Measurements from ENCODE around the gene ACVRL1. TPM values are rescaled to one million over a fixed set of nuclear protein-coding genes. Genes with fewer than 3 reads are reported as not detected.

ACVRL1 gene
- total RNA-seq, 2 donors from 2014 or later: 31.1 to 34.8 TPM

- WGBS: 80% methylated on average over 8 of the region's 8 CpGs
- Histone ChIP-seq H3K27ac (no peak overlapping the region), H3K36me3 (no peaks in the 10 kb centered on the region), H3K9me3 (no peaks in the 10 kb centered on the region), H3K27me3 (replicated peaks; ENCODE audit: insufficient read depth) (peaks cover 11% of the 10 kb centered on the region), H3K4me3 (no peak overlapping the region), H3K4me1 (replicated peaks) (no peaks in the 10 kb centered on the region)
- DNase-seq (ENCODE audit: low spot score): no peak
- intact Hi-C loops (cut with DNase I): loop anchor here (5.0 kb wide), 1 partner anchor 451 kb away; the partner anchor contains the start of gene SLC4A8
- no peak for TF ChIP-seq POLR2A (IDR thresholded peaks at IDR 0.05)
- TF ChIP-seq, protein P1, sequence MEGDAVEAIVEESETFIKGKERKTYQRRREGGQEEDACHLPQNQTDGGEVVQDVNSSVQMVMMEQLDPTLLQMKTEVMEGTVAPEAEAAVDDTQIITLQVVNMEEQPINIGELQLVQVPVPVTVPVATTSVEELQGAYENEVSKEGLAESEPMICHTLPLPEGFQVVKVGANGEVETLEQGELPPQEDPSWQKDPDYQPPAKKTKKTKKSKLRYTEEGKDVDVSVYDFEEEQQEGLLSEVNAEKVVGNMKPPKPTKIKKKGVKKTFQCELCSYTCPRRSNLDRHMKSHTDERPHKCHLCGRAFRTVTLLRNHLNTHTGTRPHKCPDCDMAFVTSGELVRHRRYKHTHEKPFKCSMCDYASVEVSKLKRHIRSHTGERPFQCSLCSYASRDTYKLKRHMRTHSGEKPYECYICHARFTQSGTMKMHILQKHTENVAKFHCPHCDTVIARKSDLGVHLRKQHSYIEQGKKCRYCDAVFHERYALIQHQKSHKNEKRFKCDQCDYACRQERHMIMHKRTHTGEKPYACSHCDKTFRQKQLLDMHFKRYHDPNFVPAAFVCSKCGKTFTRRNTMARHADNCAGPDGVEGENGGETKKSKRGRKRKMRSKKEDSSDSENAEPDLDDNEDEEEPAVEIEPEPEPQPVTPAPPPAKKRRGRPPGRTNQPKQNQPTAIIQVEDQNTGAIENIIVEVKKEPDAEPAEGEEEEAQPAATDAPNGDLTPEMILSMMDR (IDR thresholded peaks at IDR 0.05): no peak
Measured at GRCh38 chr12:51873251-51873994, 33.9 kb upstream of the ACVRL1 start.

DNA sequence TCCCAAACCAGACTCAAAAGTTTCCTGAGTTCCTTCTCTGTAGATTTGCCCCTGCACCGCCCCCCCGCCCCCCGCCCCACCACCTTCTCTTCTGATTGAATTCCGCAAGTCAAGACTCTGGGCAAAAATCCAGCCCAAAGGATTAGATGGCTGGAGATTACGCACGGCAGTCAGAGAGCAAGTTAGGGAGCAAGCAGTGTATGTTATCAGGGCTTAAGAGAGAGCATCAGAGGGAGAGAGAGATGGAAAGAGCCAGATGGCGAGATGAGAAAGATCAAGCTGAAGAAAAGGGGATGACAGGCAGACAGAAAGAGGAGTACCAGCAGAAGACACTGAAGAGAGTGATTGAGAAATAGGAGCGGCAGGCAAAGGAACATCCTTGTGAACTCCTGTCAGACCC is 33.3 kb upstream of the ACVRL1 start:
- 42% methylated on average over 8 of the region's 8 CpGs for WGBS
- no peak overlapping the region for H3K27ac ChIP-seq
- no peak for DNase-seq (ENCODE audit: low spot score)
- peaks cover 11% of the 10 kb centered on the region for H3K27me3 ChIP-seq (replicated peaks; ENCODE audit: insufficient read depth)
- no peak overlapping the region for H3K4me3 ChIP-seq
- TF ChIP-seq POLR2A (IDR thresholded peaks at IDR 0.05) (no peak), POLR2AphosphoS5 (IDR thresholded peaks at IDR 0.05) (no peak)
- TF ChIP-seq, protein P1 (IDR thresholded peaks at IDR 0.05): no peak
- no peaks in the 10 kb centered on the region for H3K9me3 ChIP-seq
- intact Hi-C loops (cut with DNase I): loop anchor here (5.0 kb wide), 1 partner anchor 452 kb away; the partner anchor contains the start of gene SLC4A8
- no peaks in the 10 kb centered on the region for H3K4me1 ChIP-seq (replicated peaks)
- no peaks in the 10 kb centered on the region for H3K36me3 ChIP-seq

DNA sequence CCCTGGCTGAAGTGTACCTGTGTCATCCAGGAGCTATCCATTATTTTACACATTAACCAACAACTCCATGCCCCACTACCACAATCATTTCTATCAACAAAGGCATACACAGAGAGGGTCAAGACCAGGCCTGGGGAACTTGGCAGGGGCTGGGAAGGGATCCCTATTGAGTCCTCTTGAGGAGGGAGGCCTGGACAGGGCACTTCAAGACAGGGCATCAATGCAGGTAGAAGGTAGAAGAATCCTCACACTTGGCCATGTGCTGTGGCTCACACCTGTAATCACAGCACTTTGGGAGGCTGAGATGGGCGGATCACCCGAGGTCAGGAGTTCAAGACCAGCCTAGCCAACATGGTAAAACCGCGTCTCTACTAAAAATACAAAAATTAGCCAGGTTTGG is 32.8 kb upstream of the ACVRL1 start:
- Histone ChIP-seq H3K4me3 (no peak overlapping the region), H3K4me1 (replicated peaks) (no peaks in the 10 kb centered on the region), H3K36me3 (no peaks in the 10 kb centered on the region), H3K27ac (no peak overlapping the region), H3K27me3 (replicated peaks; ENCODE audit: insufficient read depth) (peaks cover 7% of the 10 kb centered on the region), H3K9me3 (no peaks in the 10 kb centered on the region)
- DNase-seq (ENCODE audit: low spot score): no peak
- intact Hi-C loops (cut with DNase I): loop anchor here (5.0 kb wide), 1 partner anchor 452 kb away; the partner anchor contains the start of gene SLC4A8
- 95% methylated on average over 4 of the region's 4 CpGs for WGBS
- TF ChIP-seq, protein P1 (IDR thresholded peaks at IDR 0.05): no peak
- TF ChIP-seq POLR2AphosphoS5 (IDR thresholded peaks at IDR 0.05) (no peak), POLR2A (IDR thresholded peaks at IDR 0.05) (no peak)

DNA sequence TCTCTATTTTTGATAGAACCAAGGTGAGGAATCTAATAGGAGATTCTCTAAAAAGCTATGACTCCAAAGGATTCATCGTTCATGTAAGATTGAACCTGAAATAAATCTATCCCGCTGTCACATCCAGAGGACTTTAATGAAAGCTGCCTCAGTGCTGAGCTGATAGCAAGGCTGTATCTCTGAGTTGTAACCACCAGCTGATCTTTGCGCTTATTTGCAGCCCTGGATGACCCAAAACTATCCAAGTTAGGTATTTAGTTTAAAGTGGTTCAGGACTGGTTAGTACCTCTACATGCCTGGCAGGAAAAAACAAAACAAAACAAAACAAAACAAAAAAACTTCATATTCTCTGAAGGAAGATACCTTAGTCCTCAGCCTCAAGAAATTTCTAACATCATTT is 28.2 kb upstream of the ACVRL1 start:
- Histone ChIP-seq H3K36me3 (no peaks in the 10 kb centered on the region), H3K9me3 (no peaks in the 10 kb centered on the region), H3K27ac (no peak overlapping the region), H3K4me3 (no peak overlapping the region), H3K4me1 (replicated peaks) (no peaks in the 10 kb centered on the region), H3K27me3 (replicated peaks; ENCODE audit: insufficient read depth) (no peaks in the 10 kb centered on the region)
- WGBS: 87% methylated on average over 3 of the region's 3 CpGs
- no peak for DNase-seq (ENCODE audit: low spot score)
- intact Hi-C loops (cut with DNase I): no loop called here
- no peak for TF ChIP-seq POLR2AphosphoS5 (IDR thresholded peaks at IDR 0.05)
- no peak for TF ChIP-seq POLR2A (IDR thresholded peaks at IDR 0.05)
- TF ChIP-seq, protein P1 (IDR thresholded peaks at IDR 0.05): no peak

GRCh38 chr12:51883295-51883694 is 24.0 kb upstream of the ACVRL1 start:
- no peaks in the 10 kb centered on the region for H3K36me3 ChIP-seq
- intact Hi-C loops (cut with DNase I): no loop called here
- no peak overlapping the region for H3K27ac ChIP-seq
- H3K9me3 ChIP-seq: no peaks in the 10 kb centered on the region
- WGBS: 63% methylated on average over 1 of the region's 1 CpG
- H3K27me3 ChIP-seq (replicated peaks; ENCODE audit: insufficient read depth): no peaks in the 10 kb centered on the region
- DNase-seq (ENCODE audit: low spot score): no peak
- TF ChIP-seq, protein P1 (IDR thresholded peaks at IDR 0.05): no peak
- TF ChIP-seq POLR2AphosphoS5 (IDR thresholded peaks at IDR 0.05) (no peak), POLR2A (IDR thresholded peaks at IDR 0.05) (no peak)
- H3K4me1 ChIP-seq (replicated peaks): no peaks in the 10 kb centered on the region
- no peak overlapping the region for H3K4me3 ChIP-seq
